Activated CD8-positive, alpha-beta memory T cell treated with anti-CD3 and anti-CD28 coated beads for 48 hours (primary cell): Measurements from ENCODE around the gene CBS.
"Not testable (repeated sequence)": the region's sequence is repeated elsewhere in the genome, so short reads cannot be mapped to it uniquely, and the experiment has no call there.

ENCODE experiments used
- DNase-seq, 3 experiments: peaks; one replicate each; pipeline ENCODE4 v3.0.0-alpha.2; 2020; ENCODE audit warnings: low read depth in 2 of 3, low spot score in 2 of 3

The CBS gene

GRCh38 chr21:43068065-43068464, 7.6 kb downstream of the CBS start:
- DNase-seq: not testable (repeated sequence)

DNA sequence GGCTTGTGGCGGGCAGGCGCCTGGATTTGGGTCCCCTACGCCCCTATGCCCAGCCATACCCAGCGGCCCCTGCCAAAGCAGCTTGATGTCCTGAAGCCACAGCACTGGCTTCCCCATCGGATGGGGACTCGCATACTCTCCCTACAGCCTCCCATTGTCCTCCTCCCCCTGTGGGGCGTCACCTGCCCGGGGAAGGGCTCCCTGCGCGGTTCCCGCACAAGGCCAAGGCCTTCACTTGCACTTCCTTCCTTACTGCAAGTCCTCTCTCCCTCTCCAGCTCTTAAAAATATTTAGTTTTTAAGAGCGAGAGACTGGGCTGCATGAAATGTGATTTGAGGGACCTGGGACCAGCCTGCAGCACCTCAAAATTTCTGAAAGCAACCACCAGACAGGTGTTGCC, 8.9 kb downstream of the CBS start:
- DNase-seq: not testable (repeated sequence)

GRCh38 chr21:43065991-43066390, 9.6 kb downstream of the CBS start:
- not testable (repeated sequence) for DNase-seq

GRCh38 chr21:43064265-43064917, 11.2 kb downstream of the CBS start:
- not testable (repeated sequence) for DNase-seq

- DNase-seq: not testable (repeated sequence)
Measured at GRCh38 chr21:43062955-43063664, 12.5 kb downstream of the CBS start.

GRCh38 chr21:43053112-43053511, 22.5 kb downstream of the CBS start:
- DNase-seq: not testable (repeated sequence)

DNA sequence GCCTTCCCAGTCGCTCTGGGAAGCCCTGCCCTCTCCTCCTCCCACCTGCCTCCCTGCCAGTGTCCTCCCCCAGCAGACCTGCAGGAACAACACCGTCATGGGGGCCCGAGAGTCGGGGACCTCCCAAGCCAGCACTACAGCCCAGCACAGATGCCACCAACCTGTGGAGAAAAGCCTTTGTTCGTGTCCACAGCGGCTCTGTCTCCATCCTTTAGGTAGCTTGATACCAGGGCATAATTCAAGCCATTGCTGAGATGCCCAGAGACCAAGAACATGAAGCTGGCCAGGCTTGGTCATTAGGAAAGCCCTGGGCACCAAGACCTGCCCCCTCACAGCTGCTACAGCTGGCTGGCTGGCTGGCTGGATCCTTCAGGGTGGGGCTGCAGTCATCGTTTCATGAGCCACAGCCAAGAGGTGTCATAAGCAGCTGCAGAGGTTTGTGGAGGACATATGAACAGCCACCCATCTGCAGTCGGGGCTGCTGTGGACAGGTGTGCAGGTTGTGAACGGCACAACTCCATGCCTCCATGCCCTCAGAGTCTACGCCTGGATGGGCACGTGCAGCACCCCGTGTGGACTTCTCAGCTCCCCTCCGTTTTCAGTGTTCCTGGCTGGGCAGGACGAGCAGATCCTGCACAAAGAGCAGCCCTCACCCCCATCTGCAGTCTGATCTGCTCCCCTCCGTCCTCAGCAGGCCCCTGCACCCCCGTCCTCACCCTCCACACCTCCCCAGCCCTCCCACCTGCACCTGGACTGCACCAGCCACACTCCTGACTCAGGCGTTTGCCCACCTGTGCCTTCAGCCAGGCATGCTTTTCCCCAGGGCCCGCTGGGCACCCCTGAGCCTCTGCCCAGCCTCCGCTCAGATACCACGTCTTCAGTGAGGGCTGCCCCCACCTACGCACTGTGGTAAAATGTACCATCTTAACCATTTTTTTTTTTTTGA, 29.5 kb downstream of the CBS start:
- not testable (repeated sequence) for DNase-seq

DNA sequence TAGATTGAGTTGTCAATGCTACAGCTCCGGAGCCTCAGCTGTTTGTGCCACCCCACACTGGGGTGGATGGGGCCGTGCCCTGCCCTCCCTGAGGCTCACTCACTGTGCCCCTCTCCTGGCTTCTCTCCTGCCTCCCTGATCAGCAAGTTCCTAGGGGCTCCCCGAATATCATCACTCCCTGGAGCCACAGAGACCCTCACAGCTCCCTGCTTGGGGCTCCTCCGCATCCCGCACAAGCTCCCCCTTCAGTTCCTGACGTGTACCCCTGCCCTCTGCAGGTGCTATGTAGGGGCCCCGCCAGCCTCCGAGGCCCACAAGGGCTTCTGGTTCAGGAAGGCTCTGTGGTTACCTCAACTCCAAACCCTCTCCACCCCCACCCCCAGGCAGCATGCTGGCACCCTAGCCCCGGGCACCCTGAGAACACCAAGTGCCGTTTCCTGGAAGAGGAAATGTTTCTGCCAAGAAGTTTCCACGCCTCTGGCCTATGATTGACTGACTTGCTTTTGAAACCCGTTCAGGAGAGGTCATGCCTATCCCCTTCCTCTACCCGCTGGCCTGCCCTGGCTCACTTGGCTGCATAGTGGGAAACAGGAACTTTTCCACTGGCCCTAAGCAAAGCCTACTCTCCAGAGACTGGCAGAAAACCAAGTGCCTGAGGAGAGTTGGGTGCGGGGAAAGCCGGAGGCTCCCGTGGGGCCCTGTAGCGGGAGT, 30.3 kb downstream of the CBS start:
- not testable (repeated sequence) for DNase-seq

DNA sequence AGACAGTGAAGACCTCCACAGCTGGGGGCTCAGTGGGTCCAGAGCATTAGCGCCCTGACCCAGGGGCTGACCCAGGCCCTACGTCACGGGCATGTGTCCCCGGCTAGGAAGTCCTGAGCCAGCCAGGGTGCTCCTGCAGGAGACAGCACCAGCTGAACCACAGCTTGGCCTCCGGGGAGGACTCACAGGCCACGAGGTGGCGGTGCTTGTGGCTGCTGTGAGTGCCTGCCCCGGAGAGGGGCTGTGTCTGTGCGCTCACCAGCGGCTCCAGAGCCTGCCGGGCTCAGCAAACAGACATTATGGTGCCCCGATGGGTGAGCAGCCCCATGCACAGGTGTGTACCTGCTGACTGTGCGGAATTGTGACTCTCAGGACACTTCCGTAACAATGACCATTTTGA, 31.1 kb downstream of the CBS start:
- not testable (repeated sequence) for DNase-seq

GRCh38 chr21:43043291-43043690, 32.3 kb downstream of the CBS start:
- not testable (repeated sequence) for DNase-seq

DNA sequence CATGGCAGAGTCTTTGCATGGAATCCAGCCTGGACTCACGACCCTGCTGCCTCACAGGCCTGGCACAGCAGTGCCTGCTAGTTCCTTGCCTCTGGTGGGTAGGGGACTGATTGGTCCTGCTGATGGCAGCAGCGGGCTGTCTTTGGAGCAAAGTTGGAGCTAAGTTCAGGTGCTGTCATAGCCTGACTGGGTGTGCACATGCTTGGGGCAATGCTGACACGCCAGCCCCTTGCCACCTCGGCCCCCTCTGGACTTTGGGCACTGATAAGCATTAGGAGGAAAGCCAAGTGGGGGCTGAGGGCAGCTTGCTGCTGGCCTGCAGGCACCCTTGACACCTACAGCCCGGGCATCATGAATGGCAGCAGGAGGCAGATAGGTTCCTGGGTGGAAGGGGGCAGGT, 33.5 kb downstream of the CBS start:
- DNase-seq: not testable (repeated sequence)

- DNase-seq: not testable (repeated sequence)
Measured at GRCh38 chr21:43038659-43039044, 37.0 kb downstream of the CBS start.

GRCh38 chr21:43037918-43038658, 37.5 kb downstream of the CBS start:
- DNase-seq: not testable (repeated sequence)

- not testable (repeated sequence) for DNase-seq
Measured at GRCh38 chr21:43036889-43037288, 38.7 kb downstream of the CBS start.

- no peak for DNase-seq
Measured at GRCh38 chr21:43034826-43035225, 40.8 kb downstream of the CBS start.

- DNase-seq: no peak
Measured at GRCh38 chr21:43034101-43034500, 41.5 kb downstream of the CBS start.

- no peak for DNase-seq
Measured at GRCh38 chr21:43031121-43031619, 44.5 kb downstream of the CBS start.

DNA sequence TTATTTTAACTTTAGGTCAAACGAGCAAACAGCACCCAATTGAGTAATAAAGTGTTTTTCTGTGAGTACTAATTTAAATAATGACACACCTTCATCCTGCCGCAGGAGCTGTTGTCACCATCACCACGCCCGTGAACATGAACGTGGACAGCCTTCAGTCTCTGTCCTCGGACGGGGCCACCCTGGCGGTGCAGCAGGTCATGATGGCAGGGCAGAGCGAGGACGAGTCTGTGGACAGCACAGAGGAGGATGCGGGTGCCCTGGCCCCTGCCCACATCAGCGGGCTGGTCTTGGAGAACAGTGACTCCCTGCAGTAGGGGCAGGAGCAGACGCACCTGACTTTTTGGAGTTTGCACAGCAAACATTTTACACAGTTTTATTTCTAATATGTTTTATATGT, 45.9 kb downstream of the CBS start:
- no peak for DNase-seq

- DNase-seq: no peak
Measured at GRCh38 chr21:43027846-43028731, 47.5 kb downstream of the CBS start.
